Body of pancreas (tissue), 4 donors: ENCODE data around the gene XIAP. TPM values are rescaled to one million over a fixed set of nuclear protein-coding genes. Genes with fewer than 3 reads are reported as not detected.

ENCODE experiments used
- ATAC-seq: fragments of 150-250 bp; one replicate; pipeline ENCODE4 v1.9.1; 2016
- DNase-seq, 4 donors: peaks; one replicate each; pipeline ENCODE4 v3.0.0-alpha.2; 2019
- H3K27ac ChIP-seq, 4 donors: fragments of 200-600 bp; sonication (generic); 1 replicate in 3 of 4; 2 replicates in 1 of 4; pipeline versions ENCODE4 v1.5.1 to v1.6.1; 2016 to 2019; ENCODE audit warnings: mild to moderate bottlenecking in 1 of 4, mixed read lengths in 1 of 4, moderate library complexity in 1 of 4
- H3K27me3 ChIP-seq, 2 donors: fragments of 200-600 bp; sonication (generic); one replicate each; pipeline ENCODE4 v1.6.0; 2016; ENCODE audit warnings: mild to moderate bottlenecking in 1 of 2
- H3K36me3 ChIP-seq, 2 donors: fragments of 200-600 bp; sonication (generic); replicated peaks in 1 of 2; 2 replicates each; pipeline ENCODE4 v1.5.1; 2016; ENCODE audit warnings: low read depth in 2 of 2; ENCODE audit not compliant: insufficient read depth in 1 of 2
- H3K4me1 ChIP-seq: fragments of 200-600 bp; sonication (generic); one replicate; pipeline ENCODE4 v1.6.0; 2016
- H3K4me3 ChIP-seq, 2 donors: fragments of 200-600 bp; sonication (generic); 1 replicate in 1 of 2; 2 replicates in 1 of 2; pipeline ENCODE4 v1.5.1; 2016 to 2019
- H3K9me3 ChIP-seq, 3 donors: fragments of 200-600 bp; sonication (generic); 1 replicate in 2 of 3; 2 replicates in 1 of 3; pipeline ENCODE4 v1.5.1; 2016
- CTCF ChIP-seq, 7 experiments: fragments of 450-650 bp in 4 of 7; fragments of 200-600 bp in 3 of 7; sonication (generic) in 3 of 7; IDR thresholded peaks; one replicate each; pipeline ENCODE4 v1.5.1; 2016 to 2019; ENCODE audit warnings: antibody characterized with exemption in 7 of 7
- POLR2A ChIP-seq, 3 donors: fragments of 450-650 bp; IDR thresholded peaks; one replicate each; pipeline ENCODE4 v1.6.1; 2016; ENCODE audit warnings: antibody characterized with exemption in 3 of 3, mild to moderate bottlenecking in 2 of 3
- WGBS, 2 donors: methylation state at CpG; one replicate each; pipeline ENCODE4 v1.1.5; 2017; 5-methylcytosine and 5-hydroxymethylcytosine counted together
- intact Hi-C: fragments of 100-400 bp; cut with DNase I; formaldehyde crosslinking; loops from one replicate; pipeline ENCODE4 v1.15.1; 2023
- total RNA-seq, 2 donors: library from RNA; depleted of rRNA; stranded (reverse); fragments of >200 nt; gene quantifications; one replicate each; pipeline ENCODE4 v1.1.0, GENCODE V29; 2016

Gene XIAP
- total RNA-seq, 2 donors from 2014 or later: 20.4 to 22.1 TPM

- H3K27ac ChIP-seq: no peak overlapping the region
- no peaks in the 10 kb centered on the region for H3K27me3 ChIP-seq
- no peak for ATAC-seq
- no peak overlapping the region for H3K4me3 ChIP-seq
- no peaks in the 10 kb centered on the region for H3K9me3 ChIP-seq
- TF ChIP-seq POLR2A (IDR thresholded peaks at IDR 0.05): no peak
- no peak for TF ChIP-seq CTCF (IDR thresholded peaks at IDR 0.05)
- H3K4me1 ChIP-seq: peaks cover 11% of the 10 kb centered on the region
- intact Hi-C loops: no loop called here
- 38 to 65% methylated on average over 1 of the region's 1 CpG for WGBS, 2 donors
- no peak for DNase-seq
- no peaks in the 10 kb centered on the region for H3K36me3 ChIP-seq
Measured at GRCh38 chrX:123822965-123823364, 36.9 kb upstream of the XIAP start.

- intact Hi-C loops: no loop called here
- WGBS, 2 donors: 27 to 55% methylated on average over 4 to 6 of the region's 6 CpGs
- Histone ChIP-seq H3K36me3 (no peaks in the 10 kb centered on the region), H3K27me3 (no peaks in the 10 kb centered on the region), H3K4me3 (no peak overlapping the region), H3K4me1 (peaks cover 3% of the 10 kb centered on the region), H3K9me3 (no peaks in the 10 kb centered on the region), H3K27ac (no peak overlapping the region)
- no peak for TF ChIP-seq CTCF (IDR thresholded peaks at IDR 0.05)
- TF ChIP-seq POLR2A (IDR thresholded peaks at IDR 0.05): no peak
- DNase-seq (peak in 3 of 4 donors; percentile 28 to 60 (median 44)), ATAC-seq (no peak)
Measured at GRCh38 chrX:123830309-123830708, 29.5 kb upstream of the XIAP start.

GRCh38 chrX:123833387-123833786 is 26.5 kb upstream of the XIAP start:
- TF ChIP-seq CTCF (IDR thresholded peaks at IDR 0.05) (peak; percentile 52 to 82 (median 73)), POLR2A (IDR thresholded peaks at IDR 0.05) (no peak)
- ATAC-seq (peak; percentile 86), DNase-seq (peak; percentile 53 to 64 (median 58))
- H3K36me3 ChIP-seq: no peaks in the 10 kb centered on the region
- no peaks in the 10 kb centered on the region for H3K27me3 ChIP-seq
- no peak overlapping the region for H3K27ac ChIP-seq
- H3K4me1 ChIP-seq: no peaks in the 10 kb centered on the region
- intact Hi-C loops: no loop called here
- 45% methylated on average over 4 to 7 of the region's 7 CpGs for WGBS, 2 donors
- no peaks in the 10 kb centered on the region for H3K9me3 ChIP-seq
- no peak overlapping the region for H3K4me3 ChIP-seq

GRCh38 chrX:123834116-123834515 is 25.7 kb upstream of the XIAP start:
- intact Hi-C loops: no loop called here

More at GRCh38 chrX:123834116-123834515, 25.7 kb upstream of the XIAP start:
- WGBS, 2 donors: 70 to 86% methylated on average over 1 of the region's 1 CpG
- no peaks in the 10 kb centered on the region for H3K27me3 ChIP-seq
- H3K4me3 ChIP-seq: no peak overlapping the region
- no peak overlapping the region for H3K27ac ChIP-seq
- no peak for DNase-seq
- ATAC-seq: no peak
- no peak for TF ChIP-seq CTCF (IDR thresholded peaks at IDR 0.05)
- TF ChIP-seq POLR2A (IDR thresholded peaks at IDR 0.05): no peak
- no peaks in the 10 kb centered on the region for H3K36me3 ChIP-seq
- no peaks in the 10 kb centered on the region for H3K4me1 ChIP-seq
- H3K9me3 ChIP-seq: no peaks in the 10 kb centered on the region
